Stimulated activated naive B cell treated with anti-CD40 and anti-IgM and Interleukin-4, amounts not matched to agents 10 μg/mL and 1 μg/mL and 100 μg/mL, for 72 hours (primary cell): Measurements from ENCODE around the gene LHPP.
A peak's percentile ranks its signal among the peaks of the same experiment; 100 is the strongest.

ENCODE experiments used
- ATAC-seq, 2 donors: fragments of 150-1000 bp; cut with Tn5 transposase; replicated peaks; 2 replicates each; pipeline ENCODE4 v1.10.0; 2021; ENCODE audit warnings: moderate library complexity in 1 of 2
- DNase-seq: peaks from one replicate; pipeline ENCODE4 v3.0.0; 2021
- H3K27ac Mint-ChIP-seq: one replicate; pipeline ENCODE4 v1.8.0; 2022; ENCODE audit warnings: mild to moderate bottlenecking, mixed read lengths
- H3K27me3 Mint-ChIP-seq, 2 donors: one replicate each; pipeline ENCODE4 v1.8.0; 2022; ENCODE audit warnings: mixed read lengths in 2 of 2
- H3K36me3 Mint-ChIP-seq, 2 donors: one replicate each; pipeline ENCODE4 v1.8.0; 2022; ENCODE audit warnings: mixed read lengths in 2 of 2, mild to moderate bottlenecking in 1 of 2
- H3K4me1 Mint-ChIP-seq, 2 donors: one replicate each; pipeline ENCODE4 v1.8.0; 2022; ENCODE audit warnings: mixed read lengths in 2 of 2, mild to moderate bottlenecking in 1 of 2
- H3K4me3 Mint-ChIP-seq, 2 donors: one replicate each; pipeline ENCODE4 v1.8.0; 2022; ENCODE audit warnings: mild to moderate bottlenecking in 2 of 2, mixed read lengths in 2 of 2, moderate library complexity in 1 of 2
- H3K9me3 Mint-ChIP-seq, 2 donors: one replicate each; pipeline ENCODE4 v1.8.0; 2022; ENCODE audit warnings: mixed read lengths in 2 of 2, mild to moderate bottlenecking in 1 of 2

Gene LHPP

GRCh38 chr10:124648131-124648475 lies 186.5 kb downstream of the LHPP start:
- no peaks in the 10 kb centered on the region for H3K27me3 Mint-ChIP-seq
- no peak for ATAC-seq
- H3K27ac Mint-ChIP-seq = peak overlapping the region; percentile 95
- no peaks in the 10 kb centered on the region for H3K9me3 Mint-ChIP-seq
- H3K36me3 Mint-ChIP-seq = peaks cover 8 to 18% of the 10 kb centered on the region in 2 donors
- peaks cover 88 to 100% of the 10 kb centered on the region in 2 donors for H3K4me1 Mint-ChIP-seq
- H3K4me3 Mint-ChIP-seq = peak overlapping the region; percentile 60 to 67
- DNase-seq = no peak

GRCh38 chr10:124648738-124649137 lies 187.1 kb downstream of the LHPP start:
- DNase-seq = no peak
- peak overlapping the region; percentile 95 for H3K27ac Mint-ChIP-seq

GRCh38 chr10:124649214-124649613 lies 187.6 kb downstream of the LHPP start:
- Mint-ChIP-seq H3K27ac (peak overlapping the region; percentile 95), H3K27me3 (no peaks in the 10 kb centered on the region), H3K36me3 (peaks cover 8 to 13% of the 10 kb centered on the region in 2 donors), H3K9me3 (no peaks in the 10 kb centered on the region), H3K4me1 (peaks cover 87 to 100% of the 10 kb centered on the region in 2 donors), H3K4me3 (no peak overlapping the region)
- no peak for DNase-seq
- ATAC-seq = no peak

More at GRCh38 chr10:124648738-124649137, 187.1 kb downstream of the LHPP start:
- Mint-ChIP-seq H3K27me3 (no peaks in the 10 kb centered on the region), H3K9me3 (no peaks in the 10 kb centered on the region), H3K4me3 (peak overlapping the region; percentile 39 to 53), H3K4me1 (peaks cover 88 to 100% of the 10 kb centered on the region in 2 donors), H3K36me3 (peaks cover 8 to 13% of the 10 kb centered on the region in 2 donors)
- peak; percentile 15 to 23 for ATAC-seq

GRCh38 chr10:124650263-124650662 lies 188.6 kb downstream of the LHPP start:
- Mint-ChIP-seq H3K9me3 (no peaks in the 10 kb centered on the region), H3K4me1 (peaks cover 87 to 100% of the 10 kb centered on the region in 2 donors), H3K27ac (peak overlapping the region; percentile 79), H3K36me3 (peaks cover 11 to 16% of the 10 kb centered on the region in 2 donors), H3K4me3 (peak overlapping the region; percentile 3 to 67), H3K27me3 (no peaks in the 10 kb centered on the region)
- ATAC-seq (no peak), DNase-seq (no peak)

- Mint-ChIP-seq H3K9me3 (no peaks in the 10 kb centered on the region), H3K27ac (peak overlapping the region; percentile 79), H3K36me3 (peaks cover 16 to 20% of the 10 kb centered on the region in 2 donors), H3K27me3 (no peaks in the 10 kb centered on the region), H3K4me3 (peak overlapping the region; percentile 3 to 67), H3K4me1 (peaks cover 85 to 100% of the 10 kb centered on the region in 2 donors)
- ATAC-seq (peak; percentile 72 to 78), DNase-seq (peak; percentile 56)
These were observed 189.3 kb downstream of the LHPP start for GRCh38 chr10:124650820-124651401.

- peaks cover 16 to 23% of the 10 kb centered on the region in 2 donors for H3K36me3 Mint-ChIP-seq
- ATAC-seq = peak in 1 of 2 donors; percentile 15
- H3K9me3 Mint-ChIP-seq = no peaks in the 10 kb centered on the region
These were observed 189.8 kb downstream of the LHPP start for GRCh38 chr10:124651402-124651891.

GRCh38 chr10:124652200-124652599 lies 190.6 kb downstream of the LHPP start:
- Mint-ChIP-seq H3K27me3 (no peaks in the 10 kb centered on the region), H3K4me3 (no peak overlapping the region), H3K27ac (peak overlapping the region; percentile 79), H3K9me3 (no peaks in the 10 kb centered on the region), H3K36me3 (peaks cover 16 to 24% of the 10 kb centered on the region in 2 donors), H3K4me1 (peaks cover 78 to 95% of the 10 kb centered on the region in 2 donors)
- ATAC-seq = no peak
- no peak for DNase-seq

More at GRCh38 chr10:124651402-124651891, 189.8 kb downstream of the LHPP start:
- H3K4me1 Mint-ChIP-seq = peaks cover 83 to 100% of the 10 kb centered on the region in 2 donors
- no peak for DNase-seq
- no peaks in the 10 kb centered on the region for H3K27me3 Mint-ChIP-seq
- peak overlapping the region; percentile 79 for H3K27ac Mint-ChIP-seq
- peak overlapping the region; percentile 10 to 67 for H3K4me3 Mint-ChIP-seq

- no peak for DNase-seq
- Mint-ChIP-seq H3K4me3 (no peak overlapping the region), H3K27ac (peak overlapping the region; percentile 77), H3K36me3 (peaks cover 16 to 21% of the 10 kb centered on the region in 2 donors), H3K27me3 (no peaks in the 10 kb centered on the region), H3K4me1 (peaks cover 77 to 95% of the 10 kb centered on the region in 2 donors), H3K9me3 (no peaks in the 10 kb centered on the region)
- ATAC-seq = peak; percentile 51 to 56
These were observed 191.1 kb downstream of the LHPP start for GRCh38 chr10:124652701-124653100.

GRCh38 chr10:124653311-124653710 lies 191.7 kb downstream of the LHPP start:
- Mint-ChIP-seq H3K9me3 (no peaks in the 10 kb centered on the region), H3K27ac (peak overlapping the region; percentile 77), H3K4me1 (peaks cover 78 to 95% of the 10 kb centered on the region in 2 donors), H3K4me3 (no peak overlapping the region), H3K36me3 (peaks cover 18 to 21% of the 10 kb centered on the region in 2 donors), H3K27me3 (no peaks in the 10 kb centered on the region)
- ATAC-seq (no peak), DNase-seq (no peak)

- Mint-ChIP-seq H3K4me1 (peaks cover 78 to 95% of the 10 kb centered on the region in 2 donors), H3K4me3 (no peak overlapping the region), H3K9me3 (no peaks in the 10 kb centered on the region), H3K27me3 (no peaks in the 10 kb centered on the region), H3K36me3 (peaks cover 18 to 21% of the 10 kb centered on the region in 2 donors), H3K27ac (peak overlapping the region; percentile 88)
- ATAC-seq (no peak), DNase-seq (no peak)
These were observed 192.4 kb downstream of the LHPP start for GRCh38 chr10:124653811-124654651.

GRCh38 chr10:124654686-124655085 lies 193.1 kb downstream of the LHPP start:
- Mint-ChIP-seq H3K4me1 (peaks cover 75 to 95% of the 10 kb centered on the region in 2 donors), H3K9me3 (no peaks in the 10 kb centered on the region), H3K27ac (peak overlapping the region; percentile 86), H3K27me3 (no peaks in the 10 kb centered on the region), H3K36me3 (peaks cover 15 to 18% of the 10 kb centered on the region in 2 donors), H3K4me3 (no peak overlapping the region)
- no peak for ATAC-seq
- no peak for DNase-seq

- H3K4me3 Mint-ChIP-seq = no peak overlapping the region
These were observed 193.8 kb downstream of the LHPP start for GRCh38 chr10:124655191-124656112.

GRCh38 chr10:124656113-124656490 lies 194.5 kb downstream of the LHPP start:
- H3K27ac Mint-ChIP-seq = peak overlapping the region; percentile 86
- H3K27me3 Mint-ChIP-seq = no peaks in the 10 kb centered on the region
- peaks cover 13 to 15% of the 10 kb centered on the region in 2 donors for H3K36me3 Mint-ChIP-seq
- no peak overlapping the region for H3K4me3 Mint-ChIP-seq
- H3K9me3 Mint-ChIP-seq = no peaks in the 10 kb centered on the region
- DNase-seq = no peak
- peaks cover 72 to 94% of the 10 kb centered on the region in 2 donors for H3K4me1 Mint-ChIP-seq
- ATAC-seq = no peak

More at GRCh38 chr10:124655191-124656112, 193.8 kb downstream of the LHPP start:
- peak overlapping the region; percentile 86 for H3K27ac Mint-ChIP-seq
- H3K4me1 Mint-ChIP-seq = peaks cover 75 to 95% of the 10 kb centered on the region in 2 donors
- DNase-seq = no peak
- ATAC-seq = no peak
- peaks cover 16 to 19% of the 10 kb centered on the region in 2 donors for H3K36me3 Mint-ChIP-seq
- no peaks in the 10 kb centered on the region for H3K27me3 Mint-ChIP-seq
- no peaks in the 10 kb centered on the region for H3K9me3 Mint-ChIP-seq
